Lung (tissue), 12 donors: Measurements from ENCODE around the gene PPP1CC. TPM values are rescaled to one million over a fixed set of nuclear protein-coding genes. Genes with fewer than 3 reads are reported as not detected.

Source experiments
- ATAC-seq: fragments of 200-7000 bp; cut with Tn5 transposase; one replicate; pipeline ENCODE4 v1.9.1; 2020; ENCODE audit warnings: moderate number of reproducible peaks; ENCODE audit not compliant: insufficient read depth, low FRiP score
- DNase-seq, 3 donors: peaks; one replicate each; pipeline ENCODE4 v3.0.0-alpha.2; 2013 to 2017
- H3K27ac ChIP-seq, 2 donors: one replicate each; pipeline ENCODE4 v1.5.1; 2013; ENCODE audit warnings: mild to moderate bottlenecking in 2 of 2, moderate library complexity in 2 of 2, control low read depth in 1 of 2, inconsistent platforms in 1 of 2, low read depth in 1 of 2, low read length in 1 of 2
- H3K27me3 ChIP-seq, 3 donors: one replicate each; pipeline ENCODE4 v1.5.1; 2013; ENCODE audit warnings: low read length in 2 of 3; ENCODE audit not compliant: control insufficient read depth in 3 of 3, insufficient read depth in 3 of 3
- H3K36me3 ChIP-seq, 4 donors: one replicate each; pipeline ENCODE4 v1.5.1; 2013; ENCODE audit warnings: low read length in 4 of 4, mild to moderate bottlenecking in 1 of 4, moderate library complexity in 1 of 4; ENCODE audit not compliant: control insufficient read depth in 4 of 4, insufficient read depth in 4 of 4
- H3K4me1 ChIP-seq, 5 donors: one replicate each; pipeline ENCODE4 v1.5.1; 2013; ENCODE audit warnings: low read length in 5 of 5, mild to moderate bottlenecking in 2 of 5, moderate library complexity in 1 of 5; ENCODE audit not compliant: control insufficient read depth in 5 of 5, insufficient read depth in 5 of 5
- H3K4me3 ChIP-seq: one replicate; pipeline ENCODE4 v1.5.1; 2013; ENCODE audit warnings: mild to moderate bottlenecking, control low read depth, moderate library complexity
- H3K9ac ChIP-seq, 2 donors: one replicate each; pipeline ENCODE4 v1.5.1; 2013; ENCODE audit warnings: low read length in 2 of 2, control low read depth in 1 of 2; ENCODE audit not compliant: insufficient read depth in 1 of 2
- H3K9me3 ChIP-seq, 4 donors: one replicate each; pipeline ENCODE4 v1.5.1; 2013; ENCODE audit warnings: low read length in 3 of 4, mild to moderate bottlenecking in 1 of 4, moderate library complexity in 1 of 4; ENCODE audit not compliant: control insufficient read depth in 4 of 4, insufficient read depth in 3 of 4
- CTCF ChIP-seq: IDR thresholded peaks from 2 replicates; pipeline ENCODE4 v1.5.1; 2012; ENCODE audit warnings: mild to moderate bottlenecking; ENCODE audit errors: control extremely low read depth, extremely low read depth
- WGBS, 2 donors: extraction: QIAGEN DNeasy Blood & Tissue Kit; methylation state at CpG; one replicate each; pipeline ENCODE4 v1.1.7; 2013; 5-methylcytosine and 5-hydroxymethylcytosine counted together
- polyA plus RNA-seq, 2 donors: library from polyadenylated mRNA; stranded (reverse); fragments of 200-250 nt; gene quantifications; one replicate each; pipeline ENCODE4 v1.2.1, GENCODE V29; 2013
- total RNA-seq, 2 donors: library from RNA; depleted of rRNA in 1 of 2; stranded (reverse); fragments of >200 nt in 1 of 2; gene quantifications; one replicate each; pipeline ENCODE4 v1.2.1, GENCODE V29; 2014 to 2021
- donor health status: control.
- donor health status: control.
- donor health status: Bipolar disorder and iron deficiency.
- donor health status: healthy.
- donor health status: DM: yes; HTN: yes; CAD: no.

The PPP1CC gene
- total and polyA plus RNA-seq, 4 donors = 56.2 to 124 (median 72.3) TPM

GRCh38 chr12:110677206-110677911 is 65.3 kb downstream of the PPP1CC start:
- Histone ChIP-seq H3K4me3 (no peak overlapping the region), H3K36me3 (peaks cover 0 to 15% (median 8%) of the 10 kb centered on the region in 4 donors), H3K9me3 (peaks cover 0 to 1% (median 0%) of the 10 kb centered on the region in 4 donors), H3K4me1 (peaks cover 0 to 1% (median 0%) of the 10 kb centered on the region in 5 donors), H3K9ac (no peak overlapping the region), H3K27ac (peak overlapping the region in 1 of 2 donors; percentile 17), H3K27me3 (no peaks in the 10 kb centered on the region)
- TF ChIP-seq CTCF = no peak
- ATAC-seq (no peak), DNase-seq (no peak)
- WGBS, 2 donors = 47 to 55% methylated on average over 5 of the region's 5 CpGs

GRCh38 chr12:110676171-110676570 is 66.5 kb downstream of the PPP1CC start:
- WGBS, 2 donors = 90 to 96% methylated on average over 4 of the region's 4 CpGs
- DNase-seq = no peak
- ATAC-seq = no peak
- Histone ChIP-seq H3K9me3 (no peaks in the 10 kb centered on the region), H3K4me1 (no peaks in the 10 kb centered on the region), H3K27me3 (no peaks in the 10 kb centered on the region), H3K9ac (no peak overlapping the region), H3K36me3 (peaks cover 0 to 20% (median 7%) of the 10 kb centered on the region in 4 donors), H3K27ac (no peak overlapping the region), H3K4me3 (no peak overlapping the region)
- no peak for TF ChIP-seq CTCF

- H3K4me1 ChIP-seq = no peaks in the 10 kb centered on the region
- no peaks in the 10 kb centered on the region for H3K27me3 ChIP-seq
- no peak for TF ChIP-seq CTCF
- H3K4me3 ChIP-seq = no peak overlapping the region
- H3K36me3 ChIP-seq = peaks cover 0 to 18% (median 2%) of the 10 kb centered on the region in 4 donors
- ATAC-seq (no peak), DNase-seq (no peak)
- H3K9ac ChIP-seq = no peak overlapping the region
- H3K27ac ChIP-seq = no peak overlapping the region
- WGBS, 2 donors = 63 to 66% methylated on average over 4 of the region's 4 CpGs
- peaks cover 0 to 4% (median 0%) of the 10 kb centered on the region in 4 donors for H3K9me3 ChIP-seq
These were observed 72.5 kb downstream of the PPP1CC start for GRCh38 chr12:110670161-110670701.

Other genes starting within 250 kb of the PPP1CC start
- gene VPS29, start 240.8 kb downstream of the PPP1CC start, total RNA-seq = 100 to 1,000 TPM in 1 of 2 donors, 10 to 100 TPM in 1; 73.7 to 104 TPM
- gene VPS29, start 240.8 kb downstream of the PPP1CC start, polyA plus RNA-seq = 100 to 1,000 TPM; 165 to 177 TPM
- gene RAD9B, start 240.6 kb downstream of the PPP1CC start, total RNA-seq = 1 to 10 TPM in 1 of 2 donors, under 1 TPM in 1; 0.77 to 1.5 TPM
- under 1 TPM; 0.12 to 0.46 TPM for gene RAD9B, start 240.6 kb downstream of the PPP1CC start, polyA plus RNA-seq
- gene PPTC7, start 159.6 kb downstream of the PPP1CC start, total RNA-seq = 10 to 100 TPM; 23.3 to 23.4 TPM
- 10 to 100 TPM in 1 of 2 donors, 1 to 10 TPM in 1; 7.1 to 15.3 TPM for gene PPTC7, start 159.6 kb downstream of the PPP1CC start, polyA plus RNA-seq
- gene TCTN1, start 128.8 kb downstream of the PPP1CC start, total RNA-seq = 10 to 100 TPM; 56.9 to 79.2 TPM
- 10 to 100 TPM; 22.0 to 31.6 TPM for gene TCTN1, start 128.8 kb downstream of the PPP1CC start, polyA plus RNA-seq
- 10 to 100 TPM in 1 of 2 donors, 1 to 10 TPM in 1; 9.2 to 12.4 TPM for gene HVCN1, start 53.8 kb downstream of the PPP1CC start, total RNA-seq
- 10 to 100 TPM in 1 of 2 donors, 1 to 10 TPM in 1; 9.1 to 16.7 TPM for gene HVCN1, start 53.8 kb downstream of the PPP1CC start, polyA plus RNA-seq
- not detected for gene CCDC63, start 104.1 kb upstream of the PPP1CC start, total RNA-seq
- not detected for gene CCDC63, start 104.1 kb upstream of the PPP1CC start, polyA plus RNA-seq
- not detected for gene MYL2, start 177.7 kb upstream of the PPP1CC start, total RNA-seq
- gene MYL2, start 177.7 kb upstream of the PPP1CC start, polyA plus RNA-seq = 1 to 10 TPM in 1 of 2 donors, under 1 TPM in 1; 0.65 to 1.7 TPM